ENCODE results near the gene OGDH.

DNA sequence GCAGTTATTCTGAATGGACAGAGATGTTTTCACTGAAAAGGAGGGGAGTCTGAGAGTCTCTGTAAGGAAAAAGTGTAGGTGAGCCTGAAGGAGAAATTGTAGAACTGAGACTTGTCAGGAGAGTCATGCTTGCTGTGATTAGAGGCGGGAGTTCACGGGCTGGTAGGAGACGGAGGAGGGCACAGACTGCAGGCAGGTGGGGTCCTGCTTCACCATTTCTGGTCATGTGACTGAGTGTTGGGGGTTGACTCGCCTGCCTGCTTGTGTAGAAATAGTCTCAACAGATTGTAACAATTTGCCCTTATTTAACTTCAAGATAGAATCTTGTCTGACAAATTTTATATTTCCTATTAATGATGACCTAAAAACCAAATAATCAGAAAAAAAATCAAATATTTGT is 70.3 kb downstream of the OGDH start:
- TF ChIP-seq, protein P1, sequence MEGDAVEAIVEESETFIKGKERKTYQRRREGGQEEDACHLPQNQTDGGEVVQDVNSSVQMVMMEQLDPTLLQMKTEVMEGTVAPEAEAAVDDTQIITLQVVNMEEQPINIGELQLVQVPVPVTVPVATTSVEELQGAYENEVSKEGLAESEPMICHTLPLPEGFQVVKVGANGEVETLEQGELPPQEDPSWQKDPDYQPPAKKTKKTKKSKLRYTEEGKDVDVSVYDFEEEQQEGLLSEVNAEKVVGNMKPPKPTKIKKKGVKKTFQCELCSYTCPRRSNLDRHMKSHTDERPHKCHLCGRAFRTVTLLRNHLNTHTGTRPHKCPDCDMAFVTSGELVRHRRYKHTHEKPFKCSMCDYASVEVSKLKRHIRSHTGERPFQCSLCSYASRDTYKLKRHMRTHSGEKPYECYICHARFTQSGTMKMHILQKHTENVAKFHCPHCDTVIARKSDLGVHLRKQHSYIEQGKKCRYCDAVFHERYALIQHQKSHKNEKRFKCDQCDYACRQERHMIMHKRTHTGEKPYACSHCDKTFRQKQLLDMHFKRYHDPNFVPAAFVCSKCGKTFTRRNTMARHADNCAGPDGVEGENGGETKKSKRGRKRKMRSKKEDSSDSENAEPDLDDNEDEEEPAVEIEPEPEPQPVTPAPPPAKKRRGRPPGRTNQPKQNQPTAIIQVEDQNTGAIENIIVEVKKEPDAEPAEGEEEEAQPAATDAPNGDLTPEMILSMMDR (IDR thresholded peaks at IDR 0.05; ENCODE audit: low read depth, low read length, poor library complexity, severe bottlenecking), result no peak
- TF ChIP-seq EZH2phosphoT487 (IDR thresholded peaks at IDR 0.05; ENCODE audit: borderline replicate concordance, low read length), result no peak

Data from DOHH2 (cell line).